Cardiac muscle cell (in vitro differentiated cells and primary cell): ENCODE measurements around the gene PLA2G4A. TPM values are rescaled to one million over a fixed set of nuclear protein-coding genes. Genes with fewer than 3 reads are reported as not detected.

Experiments used
- DNase-seq, 2 donors: peaks; one replicate each; pipeline versions ENCODE4 v3.0.0 to v3.0.0-alpha.2; 2010 to 2017; ENCODE audit warnings: low read depth in 1 of 2, low spot score in 1 of 2
- H3K27ac ChIP-seq: fragments of 200-600 bp; sonication (generic); 2 replicates; pipeline ENCODE4 v1.5.1; 2016
- H3K27me3 ChIP-seq: fragments of 200-600 bp; sonication (generic); 2 replicates; pipeline ENCODE4 v1.6.0; 2016; ENCODE audit warnings: control low read depth
- H3K36me3 ChIP-seq: fragments of 200-600 bp; sonication (generic); 2 replicates; pipeline ENCODE4 v1.5.1; 2016; ENCODE audit warnings: control low read depth
- H3K4me1 ChIP-seq: fragments of 200-600 bp; sonication (generic); 2 replicates; pipeline ENCODE4 v1.8.1; 2017; ENCODE audit warnings: low read depth, mild to moderate bottlenecking, mixed run types
- H3K4me3 ChIP-seq: fragments of 200-600 bp; sonication (generic); 2 replicates; pipeline ENCODE4 v1.5.1; 2016; ENCODE audit warnings: mild to moderate bottlenecking
- H3K9me3 ChIP-seq: fragments of 200-600 bp; sonication (generic); 2 replicates; pipeline ENCODE4 v1.5.1; 2017; ENCODE audit warnings: low read depth, mild to moderate bottlenecking, control low read depth
- polyA plus RNA-seq: library from polyadenylated mRNA; unstranded; fragments of >200 nt; fragmentation: Nextera tagmentation; extraction: Ambion mirVana; gene quantifications from 2 replicates; pipeline ENCODE4 v1.2.1, GENCODE V29; 2016
- total RNA-seq: library from RNA; depleted of rRNA; stranded (reverse); fragments of >200 nt; gene quantifications from 2 replicates; pipeline ENCODE4 v1.2.3, GENCODE V29; 2016
- TF ChIP-seq, protein P1 (sequence below): IDR thresholded peaks from 2 replicates; pipeline ENCODE4 v1.5.1; 2012; ENCODE audit warnings: low read depth, mild to moderate bottlenecking, low read length

The PLA2G4A gene
- total and polyA plus RNA-seq, 2 experiments from 2014 or later: 0.09 TPM; not detected in 1

DNA sequence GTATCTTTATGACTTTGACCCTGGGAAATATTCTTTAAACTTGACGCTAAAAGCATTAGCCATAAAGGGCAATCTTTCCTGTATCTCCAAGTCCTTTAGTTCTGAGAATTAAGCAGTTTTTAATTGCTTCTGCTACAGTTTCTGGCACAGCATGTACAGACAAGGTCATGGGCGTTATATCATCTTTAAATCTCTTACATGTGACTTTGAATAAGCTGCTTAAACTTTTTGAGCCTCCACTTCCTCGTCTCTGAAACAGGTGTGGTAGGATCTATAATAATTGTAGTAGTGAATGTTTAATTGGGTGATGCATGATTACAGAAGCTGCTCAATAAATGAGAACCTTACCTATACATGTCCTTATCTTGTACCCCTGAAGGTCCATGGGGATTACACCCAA lies 153.4 kb downstream of the PLA2G4A start:
- Histone ChIP-seq H3K27ac (no peak overlapping the region), H3K4me1 (no peaks in the 10 kb centered on the region), H3K4me3 (no peak overlapping the region), H3K27me3 (no peaks in the 10 kb centered on the region), H3K9me3 (no peaks in the 10 kb centered on the region), H3K36me3 (no peaks in the 10 kb centered on the region)
- TF ChIP-seq, protein P1, sequence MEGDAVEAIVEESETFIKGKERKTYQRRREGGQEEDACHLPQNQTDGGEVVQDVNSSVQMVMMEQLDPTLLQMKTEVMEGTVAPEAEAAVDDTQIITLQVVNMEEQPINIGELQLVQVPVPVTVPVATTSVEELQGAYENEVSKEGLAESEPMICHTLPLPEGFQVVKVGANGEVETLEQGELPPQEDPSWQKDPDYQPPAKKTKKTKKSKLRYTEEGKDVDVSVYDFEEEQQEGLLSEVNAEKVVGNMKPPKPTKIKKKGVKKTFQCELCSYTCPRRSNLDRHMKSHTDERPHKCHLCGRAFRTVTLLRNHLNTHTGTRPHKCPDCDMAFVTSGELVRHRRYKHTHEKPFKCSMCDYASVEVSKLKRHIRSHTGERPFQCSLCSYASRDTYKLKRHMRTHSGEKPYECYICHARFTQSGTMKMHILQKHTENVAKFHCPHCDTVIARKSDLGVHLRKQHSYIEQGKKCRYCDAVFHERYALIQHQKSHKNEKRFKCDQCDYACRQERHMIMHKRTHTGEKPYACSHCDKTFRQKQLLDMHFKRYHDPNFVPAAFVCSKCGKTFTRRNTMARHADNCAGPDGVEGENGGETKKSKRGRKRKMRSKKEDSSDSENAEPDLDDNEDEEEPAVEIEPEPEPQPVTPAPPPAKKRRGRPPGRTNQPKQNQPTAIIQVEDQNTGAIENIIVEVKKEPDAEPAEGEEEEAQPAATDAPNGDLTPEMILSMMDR: no peak
- no peak for DNase-seq

DNA sequence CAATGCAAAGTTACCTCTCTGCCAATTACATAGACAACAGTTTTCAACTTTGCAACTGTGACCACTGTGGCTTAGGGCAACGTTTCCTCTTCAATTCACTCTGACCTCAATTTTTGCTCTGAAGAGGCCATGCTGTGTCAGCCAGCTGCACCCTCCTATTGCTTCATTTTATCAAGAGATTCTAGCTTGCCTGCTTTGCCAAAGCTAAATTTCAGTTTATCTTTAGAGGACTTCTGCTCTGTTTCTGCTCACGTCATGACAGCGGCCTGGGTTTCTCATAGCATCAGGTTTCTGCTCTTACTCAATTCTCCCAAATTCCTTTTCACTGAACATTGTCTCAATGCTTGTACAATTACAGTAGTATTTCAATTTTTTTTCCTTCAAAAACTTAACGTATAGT lies 154.6 kb downstream of the PLA2G4A start:
- H3K27me3 ChIP-seq: no peaks in the 10 kb centered on the region
- DNase-seq: peak; percentile 40 to 97
- TF ChIP-seq, protein P1: no peak
- H3K27ac ChIP-seq: no peak overlapping the region
- H3K36me3 ChIP-seq: no peaks in the 10 kb centered on the region
- H3K4me3 ChIP-seq: no peak overlapping the region
- no peaks in the 10 kb centered on the region for H3K4me1 ChIP-seq
- no peaks in the 10 kb centered on the region for H3K9me3 ChIP-seq

DNA sequence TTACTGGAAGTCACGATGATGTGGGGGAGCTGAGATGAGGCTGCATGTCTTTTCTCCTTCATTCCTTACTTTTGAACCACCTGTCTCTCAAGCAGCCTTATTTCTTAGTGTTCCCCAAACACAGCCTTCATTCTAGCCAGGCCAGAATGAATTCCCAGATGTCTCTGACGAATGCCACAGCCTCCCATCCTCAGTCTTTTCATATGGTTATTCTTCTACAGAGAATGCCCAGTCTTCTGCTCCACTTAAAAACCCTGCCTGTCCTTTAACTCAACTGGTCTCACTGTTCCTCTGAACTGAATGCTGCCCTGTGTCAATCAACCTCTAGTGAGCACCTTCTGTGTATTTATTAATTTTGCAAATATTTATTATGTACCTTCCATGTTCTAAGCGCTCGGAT lies 156.2 kb downstream of the PLA2G4A start:
- H3K9me3 ChIP-seq: no peaks in the 10 kb centered on the region
- TF ChIP-seq, protein P1: no peak
- no peaks in the 10 kb centered on the region for H3K4me1 ChIP-seq
- H3K4me3 ChIP-seq: no peak overlapping the region
- no peaks in the 10 kb centered on the region for H3K36me3 ChIP-seq
- no peak overlapping the region for H3K27ac ChIP-seq
- no peak for DNase-seq
- no peaks in the 10 kb centered on the region for H3K27me3 ChIP-seq

DNA sequence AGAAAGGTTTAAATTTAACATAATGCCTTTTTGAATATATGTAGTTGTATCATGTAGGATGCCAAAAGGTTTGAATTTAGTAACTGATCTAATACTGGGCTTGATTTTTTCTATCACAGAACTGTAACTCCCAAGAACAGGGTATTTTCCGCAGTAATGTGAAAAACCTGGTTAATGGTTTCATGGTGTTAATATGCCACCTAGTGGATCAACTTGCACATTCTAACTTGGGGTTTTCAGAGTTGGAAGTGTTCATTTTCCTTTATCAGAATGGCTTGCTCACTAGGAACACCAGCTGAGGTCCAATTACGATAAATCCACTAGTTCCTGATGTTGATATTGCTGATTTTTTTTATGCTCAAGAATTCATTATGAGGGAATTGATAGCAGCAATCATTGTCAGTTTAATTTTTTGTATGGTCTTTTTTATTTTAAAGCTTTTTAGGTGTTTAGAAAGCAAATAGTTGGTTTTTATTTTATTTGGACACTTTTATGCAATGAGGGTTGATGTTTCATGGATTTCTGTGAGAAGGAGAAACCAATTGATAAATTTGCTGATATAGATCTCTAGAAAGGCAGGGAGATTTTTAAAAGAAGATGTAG lies 157.2 kb downstream of the PLA2G4A start:
- Histone ChIP-seq H3K27ac (no peak overlapping the region), H3K4me3 (no peak overlapping the region), H3K4me1 (no peaks in the 10 kb centered on the region), H3K36me3 (no peaks in the 10 kb centered on the region), H3K9me3 (no peaks in the 10 kb centered on the region), H3K27me3 (no peaks in the 10 kb centered on the region)
- TF ChIP-seq, protein P1: peak; percentile 66
- DNase-seq: peak; percentile 58 to 84

DNA sequence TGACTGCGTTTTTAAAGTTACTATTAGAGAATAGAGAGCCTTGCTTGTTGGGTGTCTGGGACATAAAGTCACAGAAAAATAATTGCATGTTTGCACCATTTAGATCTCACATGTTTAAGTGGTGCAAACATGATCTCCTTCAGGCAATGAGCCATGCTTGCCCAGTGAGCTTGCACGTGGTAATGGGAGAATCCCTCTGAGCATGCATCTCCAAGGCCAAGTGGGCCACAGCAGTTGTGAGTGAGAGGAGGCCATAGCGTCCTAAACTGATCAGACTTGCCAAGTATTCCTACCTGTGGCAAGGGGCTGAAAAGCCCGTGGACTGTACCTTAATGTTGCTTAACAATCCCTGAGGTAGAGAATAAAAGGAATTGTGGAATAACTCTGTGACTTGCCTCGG lies 158.3 kb downstream of the PLA2G4A start:
- no peak overlapping the region for H3K4me3 ChIP-seq
- no peaks in the 10 kb centered on the region for H3K4me1 ChIP-seq
- TF ChIP-seq, protein P1: no peak
- no peak overlapping the region for H3K27ac ChIP-seq
- no peaks in the 10 kb centered on the region for H3K27me3 ChIP-seq
- H3K36me3 ChIP-seq: no peaks in the 10 kb centered on the region
- DNase-seq: no peak
- H3K9me3 ChIP-seq: no peaks in the 10 kb centered on the region
